ENCODE results near the gene DNAJC30. TPM values are rescaled to one million over a fixed set of nuclear protein-coding genes. Genes with fewer than 3 reads are reported as not detected.
"Not testable (repeated sequence)": the region's sequence is repeated elsewhere in the genome, so short reads cannot be mapped to it uniquely, and the experiment has no call there.

Gene DNAJC30
- total RNA-seq, 1 donor from 2014 or later: 2.7 TPM

DNA sequence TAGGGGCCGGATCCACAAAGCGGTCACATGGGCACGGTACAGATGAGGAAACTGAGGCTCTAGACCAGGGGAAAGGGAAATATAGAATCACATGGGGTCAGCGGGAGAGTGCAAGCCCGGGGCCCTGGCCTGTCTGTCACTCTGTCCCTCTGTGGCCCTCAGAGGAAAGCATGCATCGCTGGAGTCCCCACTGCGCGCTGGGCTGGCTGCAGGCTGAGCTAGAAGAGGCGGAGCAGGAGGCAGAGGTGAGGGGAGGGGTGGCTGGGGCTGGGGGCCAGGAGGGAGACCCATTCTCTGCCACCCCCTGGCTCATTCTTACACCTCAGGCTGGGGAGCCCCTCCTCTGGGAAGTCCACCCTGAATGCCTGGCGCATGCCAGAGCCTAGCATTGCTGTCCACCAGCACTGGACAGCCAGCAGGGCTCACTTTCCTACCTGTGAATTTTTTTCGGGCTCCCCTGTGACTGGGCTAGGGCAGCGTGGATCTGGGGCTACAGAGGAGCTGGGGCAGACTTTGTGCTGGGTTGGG is 13.3 kb downstream of the DNAJC30 start:
- no peak for TF ChIP-seq CTCF (conservative IDR thresholded peaks at IDR 0.05; ENCODE audit: low read depth, low read length)
- no peak overlapping the region for H3K4me3 ChIP-seq (ENCODE audit: low read depth, low read length)
- no peak for DNase-seq (ENCODE audit: low read depth)

DNA sequence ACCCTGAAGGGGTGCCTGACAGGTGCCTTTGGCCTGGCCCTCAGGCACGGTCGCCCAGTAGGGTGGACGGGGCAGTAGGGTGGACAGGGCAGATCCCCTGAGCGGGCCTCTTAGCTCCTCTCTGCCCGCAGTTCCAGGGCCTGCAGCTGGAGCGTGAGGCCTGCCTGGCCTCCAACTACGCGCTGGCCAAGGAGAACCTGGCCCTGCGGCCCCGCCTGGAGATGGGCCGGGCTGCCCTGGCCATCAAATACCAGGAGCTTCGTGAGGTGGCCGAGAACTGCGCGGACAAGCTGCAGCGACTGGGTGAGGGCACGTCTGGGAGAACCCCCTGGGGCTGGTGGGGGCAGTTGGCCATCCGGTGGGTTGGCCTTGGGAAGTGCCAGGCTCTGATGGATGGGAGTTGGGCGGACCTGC is 14.0 kb downstream of the DNAJC30 start:
- H3K4me3 ChIP-seq (ENCODE audit: low read depth, low read length): peak overlapping the region; percentile 77

GRCh38 chr7:73668886-73669230 is 14.4 kb downstream of the DNAJC30 start:
- TF ChIP-seq CTCF (conservative IDR thresholded peaks at IDR 0.05; ENCODE audit: low read depth, low read length): no peak
- no peak for DNase-seq (ENCODE audit: low read depth)
- peak overlapping the region; percentile 77 for H3K4me3 ChIP-seq (ENCODE audit: low read depth, low read length)

More for the DNA sequence above, 14.0 kb downstream of the DNAJC30 start:
- no peak for TF ChIP-seq CTCF (conservative IDR thresholded peaks at IDR 0.05; ENCODE audit: low read depth, low read length)
- DNase-seq (ENCODE audit: low read depth): no peak

DNA sequence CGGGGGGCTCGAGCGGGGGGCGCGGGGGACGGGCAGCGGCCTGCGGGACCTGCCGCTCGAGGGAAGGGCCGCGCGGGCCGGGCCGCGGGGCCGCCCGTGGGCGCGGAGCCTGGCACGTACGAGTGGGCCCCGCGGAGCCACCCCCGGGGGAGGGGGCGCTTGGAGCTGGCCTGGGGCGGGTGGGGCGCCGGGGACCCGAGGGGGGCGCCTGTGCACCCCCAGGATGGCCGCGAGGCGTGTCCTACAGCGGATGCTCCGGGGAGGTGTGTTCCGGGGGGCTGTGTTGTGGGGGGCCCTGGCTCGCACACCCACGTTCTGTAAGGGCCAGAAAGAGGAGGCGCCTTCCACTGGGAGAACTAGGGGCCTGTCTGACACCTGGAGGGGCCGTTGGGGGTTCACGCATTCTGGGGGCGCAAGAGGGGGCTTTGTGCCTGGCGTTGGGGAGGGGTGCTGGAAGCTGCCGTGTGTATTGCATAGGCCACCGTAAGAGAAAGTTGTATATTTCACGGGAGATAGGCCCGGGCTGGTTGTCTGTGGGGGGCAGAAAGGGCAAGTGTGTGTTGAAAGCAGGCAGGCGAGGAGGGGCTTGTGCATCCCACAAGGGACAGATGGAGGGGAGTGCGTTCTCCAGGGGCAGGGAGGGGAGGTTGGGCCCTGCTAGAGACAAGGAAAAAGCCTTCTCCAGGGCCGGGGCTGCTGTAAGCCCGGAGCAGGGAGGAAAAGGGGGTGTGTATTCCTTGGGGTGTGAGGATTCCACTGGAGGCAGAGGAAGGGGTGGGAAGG is 15.0 kb downstream of the DNAJC30 start:
- H3K4me3 ChIP-seq (ENCODE audit: low read depth, low read length): peak overlapping the region; percentile 77
- no peak for TF ChIP-seq CTCF (conservative IDR thresholded peaks at IDR 0.05; ENCODE audit: low read depth, low read length)
- no peak for DNase-seq (ENCODE audit: low read depth)

DNA sequence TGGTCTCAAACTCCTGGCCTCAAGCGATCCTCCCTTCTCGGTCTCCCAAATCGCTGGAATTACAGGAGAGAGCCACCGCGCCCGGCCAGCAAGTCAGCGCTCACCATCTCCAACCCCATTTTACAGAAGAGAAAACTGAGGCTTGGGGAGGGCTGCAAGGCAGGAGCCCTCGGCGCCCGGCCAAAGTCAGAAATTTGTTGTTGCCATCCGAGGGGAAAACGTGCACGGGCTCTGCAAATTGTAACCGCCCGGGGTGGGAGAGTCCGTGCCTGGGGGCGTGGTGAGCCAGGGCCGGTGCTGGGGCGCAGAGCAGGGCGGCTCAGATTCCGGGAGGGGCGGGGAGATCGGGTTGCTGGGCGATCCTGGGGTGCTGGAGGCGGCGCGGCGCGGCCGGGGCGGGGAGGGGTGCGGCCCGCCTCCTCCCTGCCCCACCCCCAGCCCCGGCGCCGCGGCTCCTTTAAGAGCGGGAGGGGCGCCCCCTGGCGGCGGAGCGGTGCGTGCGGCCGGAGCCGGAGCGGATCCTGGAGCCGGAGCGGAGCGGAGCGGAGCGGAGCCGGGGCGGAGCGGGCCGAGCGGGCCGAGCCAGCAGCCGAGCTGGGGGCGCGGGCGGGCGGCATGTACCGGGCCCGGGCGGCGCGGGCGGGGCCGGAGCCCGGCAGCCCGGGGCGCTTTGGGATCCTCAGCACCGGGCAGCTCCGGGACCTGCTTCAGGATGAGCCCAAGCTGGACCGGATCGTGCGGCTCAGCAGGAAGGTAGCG is 15.7 kb downstream of the DNAJC30 start, which contains the start of gene VPS37D:
Gene VPS37D (plus strand): TSS at position 488 of the 759 bp plus-strand sequence. CDS start 128 bp downstream, at position 616.
- DNase-seq (ENCODE audit: low read depth): no peak
- peak within 1 kb of the TSS; percentile 77 for H3K4me3 ChIP-seq (ENCODE audit: low read depth, low read length)
- TF ChIP-seq CTCF (conservative IDR thresholded peaks at IDR 0.05; ENCODE audit: low read depth, low read length): peak; percentile 58

GRCh38 chr7:73663033-73663432 is 20.2 kb downstream of the DNAJC30 start:
- DNase-seq (ENCODE audit: low read depth): no peak
- H3K4me3 ChIP-seq (ENCODE audit: low read depth, low read length): no peak overlapping the region
- TF ChIP-seq CTCF (conservative IDR thresholded peaks at IDR 0.05; ENCODE audit: low read depth, low read length): no peak

DNA sequence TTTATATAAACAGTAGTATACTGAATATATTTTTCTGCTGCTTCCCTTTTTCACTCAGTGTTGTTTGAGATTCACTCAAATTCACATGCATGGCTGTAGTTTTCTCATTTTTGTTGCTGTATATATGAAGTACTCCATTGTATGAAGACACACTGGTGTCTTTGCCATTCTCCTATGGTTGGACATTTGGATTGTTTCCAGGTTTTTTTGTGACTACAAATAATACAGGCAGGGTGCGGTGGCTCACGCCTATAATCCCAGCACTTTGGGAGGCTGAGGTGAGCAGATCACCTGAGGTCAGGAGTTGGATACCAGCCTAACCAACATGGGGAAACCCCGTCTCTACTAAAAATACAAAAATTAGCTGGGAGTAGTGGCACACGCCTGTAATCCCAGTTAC is 22.7 kb downstream of the DNAJC30 start:
- not testable (repeated sequence) for H3K4me3 ChIP-seq (ENCODE audit: low read depth, low read length); DNase-seq (ENCODE audit: low read depth)
